ENCODE data around the gene MARK1. TPM values are rescaled to one million over a fixed set of nuclear protein-coding genes. Genes with fewer than 3 reads are reported as not detected.
"Not testable (repeated sequence)": the region's sequence is repeated elsewhere in the genome, so short reads cannot be mapped to it uniquely, and the experiment has no call there.

Gene MARK1
- total RNA-seq, 2 donors from 2014 or later: 0.05 TPM; not detected in 1

GRCh38 chr1:220592714-220593113, 64.8 kb downstream of the MARK1 start:
- no peak overlapping the region for H3K4me3 Mint-ChIP-seq
- H3K27ac Mint-ChIP-seq: no peak overlapping the region
- no peaks in the 10 kb centered on the region for H3K36me3 Mint-ChIP-seq (ENCODE audit: insufficient read depth in 2 of 2)
- DNase-seq: no peak
- H3K27me3 Mint-ChIP-seq (ENCODE audit: low read depth): peaks cover 10% of the 10 kb centered on the region
- H3K4me1 Mint-ChIP-seq (ENCODE audit: low read depth): no peaks in the 10 kb centered on the region
- no peak for ATAC-seq (replicated peaks in 1 of 2)
- no peaks in the 10 kb centered on the region for H3K9me3 Mint-ChIP-seq

- Mint-ChIP-seq H3K27ac (no peak overlapping the region), H3K27me3 (ENCODE audit: low read depth) (peaks cover 6% of the 10 kb centered on the region), H3K36me3 (ENCODE audit: insufficient read depth in 2 of 2) (no peaks in the 10 kb centered on the region), H3K4me1 (ENCODE audit: low read depth) (no peaks in the 10 kb centered on the region), H3K4me3 (no peak overlapping the region), H3K9me3 (no peaks in the 10 kb centered on the region)
- DNase-seq: no peak
- ATAC-seq (replicated peaks in 1 of 2): no peak
These were observed 66.4 kb downstream of the MARK1 start for GRCh38 chr1:220594356-220594755.

DNA sequence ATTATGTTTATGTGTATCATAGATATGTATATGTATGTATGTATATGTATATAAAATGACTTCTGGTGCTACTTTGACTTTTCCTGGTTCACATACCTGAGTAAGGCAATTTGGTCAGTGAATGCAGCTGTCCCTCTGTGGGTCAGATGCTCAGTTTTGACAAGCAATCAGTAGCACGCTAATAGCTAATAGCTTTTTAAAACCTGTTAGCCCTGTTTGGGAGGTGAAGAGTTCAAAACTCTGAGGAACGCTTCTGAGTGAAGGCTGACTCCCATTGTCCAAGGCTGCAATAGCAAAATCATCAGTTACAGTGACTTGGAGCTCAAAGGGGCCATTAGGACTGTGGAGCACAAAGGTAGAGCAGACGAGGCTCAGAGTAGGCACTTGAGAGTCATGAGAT, 67.2 kb downstream of the MARK1 start:
- ATAC-seq (replicated peaks in 1 of 2): no peak
- Mint-ChIP-seq H3K27ac (no peak overlapping the region), H3K27me3 (ENCODE audit: low read depth) (peaks cover 6% of the 10 kb centered on the region), H3K36me3 (ENCODE audit: insufficient read depth in 2 of 2) (no peaks in the 10 kb centered on the region), H3K9me3 (no peaks in the 10 kb centered on the region), H3K4me3 (no peak overlapping the region), H3K4me1 (ENCODE audit: low read depth) (no peaks in the 10 kb centered on the region)
- DNase-seq: no peak

GRCh38 chr1:220604926-220605325, 77.0 kb downstream of the MARK1 start:
- Mint-ChIP-seq H3K27ac (no peak overlapping the region), H3K36me3 (ENCODE audit: insufficient read depth in 2 of 2) (no peaks in the 10 kb centered on the region), H3K4me3 (no peak overlapping the region), H3K9me3 (peaks cover 2 to 3% of the 10 kb centered on the region in 2 donors), H3K4me1 (ENCODE audit: low read depth) (no peaks in the 10 kb centered on the region), H3K27me3 (ENCODE audit: low read depth) (no peaks in the 10 kb centered on the region)
- DNase-seq (no peak), ATAC-seq (replicated peaks in 1 of 2) (no peak)

GRCh38 chr1:220605651-220606050, 77.7 kb downstream of the MARK1 start:
- not testable (repeated sequence) for H3K36me3 Mint-ChIP-seq (ENCODE audit: insufficient read depth in 2 of 2); H3K9me3 Mint-ChIP-seq; DNase-seq; H3K27me3 Mint-ChIP-seq (ENCODE audit: low read depth); H3K4me1 Mint-ChIP-seq (ENCODE audit: low read depth); H3K4me3 Mint-ChIP-seq; H3K27ac Mint-ChIP-seq; ATAC-seq (replicated peaks in 1 of 2)

DNA sequence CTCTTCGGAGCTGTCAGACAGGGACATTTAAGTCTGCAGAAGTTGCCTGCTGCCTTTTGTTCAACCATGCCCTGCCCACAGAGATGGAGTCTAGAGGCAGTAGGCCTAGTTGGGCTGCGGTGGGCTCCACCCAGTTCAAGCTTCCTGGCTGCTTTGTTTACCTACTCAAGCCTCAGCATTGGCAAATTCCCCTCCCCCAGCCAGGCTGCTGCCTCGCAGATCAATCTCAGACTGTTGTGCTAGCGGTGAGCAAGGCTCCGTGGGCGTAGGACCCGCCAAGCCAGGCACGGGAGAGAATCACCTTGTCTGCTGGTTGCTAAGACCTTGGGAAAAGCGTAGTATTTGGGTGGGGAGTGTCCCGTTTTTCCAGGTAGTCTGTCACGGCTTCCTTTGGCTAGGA, 83.2 kb downstream of the MARK1 start:
- not testable (repeated sequence) for DNase-seq; H3K27ac Mint-ChIP-seq; ATAC-seq (replicated peaks in 1 of 2); H3K4me1 Mint-ChIP-seq (ENCODE audit: low read depth); H3K9me3 Mint-ChIP-seq; H3K4me3 Mint-ChIP-seq; H3K27me3 Mint-ChIP-seq (ENCODE audit: low read depth); H3K36me3 Mint-ChIP-seq (ENCODE audit: insufficient read depth in 2 of 2)

DNA sequence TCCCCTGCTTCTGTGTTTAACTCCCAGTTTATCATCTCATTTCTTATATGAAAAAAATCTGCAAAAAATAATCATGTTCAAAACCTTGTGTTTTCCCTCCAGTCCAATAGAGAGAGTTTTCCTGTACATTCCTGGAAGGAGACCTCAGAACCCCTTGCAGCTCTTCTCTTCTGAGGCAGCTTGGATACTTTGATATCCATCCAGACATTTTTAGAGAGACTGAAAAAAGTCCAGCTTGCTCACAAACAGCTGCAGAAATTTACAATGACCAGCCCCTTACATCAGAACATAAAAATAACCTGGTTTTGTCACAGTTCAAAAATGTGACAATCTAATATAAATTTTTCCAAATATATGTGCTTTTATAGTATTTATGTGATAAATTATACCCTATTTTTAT, 88.9 kb downstream of the MARK1 start:
- no peak overlapping the region for H3K27ac Mint-ChIP-seq
- H3K36me3 Mint-ChIP-seq (ENCODE audit: insufficient read depth in 2 of 2): no peaks in the 10 kb centered on the region
- no peaks in the 10 kb centered on the region for H3K4me1 Mint-ChIP-seq (ENCODE audit: low read depth)
- no peak for ATAC-seq (replicated peaks in 1 of 2)
- no peaks in the 10 kb centered on the region for H3K9me3 Mint-ChIP-seq
- no peak for DNase-seq
- H3K4me3 Mint-ChIP-seq: no peak overlapping the region
- no peaks in the 10 kb centered on the region for H3K27me3 Mint-ChIP-seq (ENCODE audit: low read depth)

- H3K4me1 Mint-ChIP-seq (ENCODE audit: low read depth): no peaks in the 10 kb centered on the region
- no peak overlapping the region for H3K4me3 Mint-ChIP-seq
- H3K27ac Mint-ChIP-seq: no peak overlapping the region
- peaks cover 0 to 3% of the 10 kb centered on the region in 2 donors for H3K9me3 Mint-ChIP-seq
- no peak for ATAC-seq (replicated peaks in 1 of 2)
- H3K36me3 Mint-ChIP-seq (ENCODE audit: insufficient read depth in 2 of 2): no peaks in the 10 kb centered on the region
- no peak for DNase-seq
- H3K27me3 Mint-ChIP-seq (ENCODE audit: low read depth): peaks cover 11% of the 10 kb centered on the region
These were observed 100.5 kb downstream of the MARK1 start for GRCh38 chr1:220628431-220628830.

DNA sequence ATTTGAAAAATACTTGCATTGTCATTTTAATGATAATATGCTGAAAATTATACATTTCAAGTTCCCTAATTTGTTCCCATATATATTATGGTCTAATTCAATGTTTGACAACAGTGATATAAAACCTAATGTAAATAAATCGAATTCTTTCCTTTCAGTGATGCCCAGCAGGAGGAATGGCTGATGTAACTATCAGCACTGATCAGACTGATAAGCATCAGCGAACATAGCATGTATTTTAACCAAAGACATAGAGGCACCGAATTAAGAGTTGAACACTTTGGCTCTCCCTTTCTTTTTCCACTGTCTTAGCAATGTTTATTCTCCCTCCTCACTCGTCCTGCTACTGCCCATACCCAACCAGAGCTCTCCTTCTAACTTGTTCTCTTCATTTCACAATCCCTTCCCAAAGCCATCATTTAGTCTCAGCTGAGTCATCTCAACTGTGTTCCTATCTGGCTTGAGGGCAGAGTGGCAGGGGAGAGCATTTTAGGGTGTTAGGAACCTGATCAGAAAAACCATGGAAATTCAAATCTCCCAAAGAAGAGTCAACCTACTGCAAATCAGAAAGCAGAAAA, 103.4 kb downstream of the MARK1 start:
- no peak overlapping the region for H3K27ac Mint-ChIP-seq
- DNase-seq (no peak), ATAC-seq (replicated peaks in 1 of 2) (no peak)
- H3K4me3 Mint-ChIP-seq: no peak overlapping the region
- peaks cover 6% of the 10 kb centered on the region for H3K27me3 Mint-ChIP-seq (ENCODE audit: low read depth)
- no peaks in the 10 kb centered on the region for H3K4me1 Mint-ChIP-seq (ENCODE audit: low read depth)
- H3K36me3 Mint-ChIP-seq (ENCODE audit: insufficient read depth in 2 of 2): no peaks in the 10 kb centered on the region
- peaks cover 0 to 3% of the 10 kb centered on the region in 2 donors for H3K9me3 Mint-ChIP-seq

- Mint-ChIP-seq H3K4me1 (ENCODE audit: low read depth) (no peaks in the 10 kb centered on the region), H3K27ac (no peak overlapping the region), H3K36me3 (ENCODE audit: insufficient read depth in 2 of 2) (no peaks in the 10 kb centered on the region), H3K27me3 (ENCODE audit: low read depth) (no peaks in the 10 kb centered on the region), H3K9me3 (no peaks in the 10 kb centered on the region), H3K4me3 (no peak overlapping the region)
- ATAC-seq (replicated peaks in 1 of 2) (no peak), DNase-seq (no peak)
These were observed 109.8 kb downstream of the MARK1 start for GRCh38 chr1:220637759-220638158.

DNA sequence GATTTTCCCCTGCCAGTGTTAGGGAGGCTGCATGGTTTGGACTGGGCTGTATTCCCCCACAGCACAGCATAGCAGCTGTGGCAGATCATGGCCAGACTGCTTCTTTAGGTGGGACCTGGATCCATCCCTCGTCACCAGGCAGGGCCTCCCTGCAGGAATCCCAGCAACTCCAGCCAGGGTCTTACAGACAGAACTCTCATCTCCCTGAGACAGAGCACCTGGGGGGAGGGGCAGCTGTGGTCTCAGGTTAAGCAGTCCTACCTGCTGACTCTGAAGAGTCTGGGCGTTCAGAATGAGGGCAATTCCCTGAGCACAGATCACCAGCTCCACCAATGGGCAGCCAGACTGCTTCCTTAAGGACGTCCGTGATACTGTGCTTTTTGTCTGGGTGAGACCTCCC, 114.3 kb downstream of the MARK1 start:
- DNase-seq: no peak
- H3K36me3 Mint-ChIP-seq (ENCODE audit: insufficient read depth in 2 of 2): no peaks in the 10 kb centered on the region
- ATAC-seq (replicated peaks in 1 of 2): no peak
- H3K4me3 Mint-ChIP-seq: no peak overlapping the region
- no peak overlapping the region for H3K27ac Mint-ChIP-seq
- no peaks in the 10 kb centered on the region for H3K27me3 Mint-ChIP-seq (ENCODE audit: low read depth)
- no peaks in the 10 kb centered on the region for H3K4me1 Mint-ChIP-seq (ENCODE audit: low read depth)
- no peaks in the 10 kb centered on the region for H3K9me3 Mint-ChIP-seq

GRCh38 chr1:220652995-220653394, 125.1 kb downstream of the MARK1 start:
- no peak for ATAC-seq (replicated peaks in 1 of 2)
- Mint-ChIP-seq H3K9me3 (no peaks in the 10 kb centered on the region), H3K27me3 (ENCODE audit: low read depth) (no peaks in the 10 kb centered on the region), H3K4me1 (ENCODE audit: low read depth) (no peaks in the 10 kb centered on the region), H3K36me3 (ENCODE audit: insufficient read depth in 2 of 2) (no peaks in the 10 kb centered on the region), H3K27ac (no peak overlapping the region), H3K4me3 (no peak overlapping the region)
- no peak for DNase-seq

- no peak for DNase-seq
- H3K27me3 Mint-ChIP-seq (ENCODE audit: low read depth): peaks cover under 1% of the 10 kb centered on the region
- no peaks in the 10 kb centered on the region for H3K9me3 Mint-ChIP-seq
- no peaks in the 10 kb centered on the region for H3K4me1 Mint-ChIP-seq (ENCODE audit: low read depth)
- no peaks in the 10 kb centered on the region for H3K36me3 Mint-ChIP-seq (ENCODE audit: insufficient read depth in 2 of 2)
- ATAC-seq (replicated peaks in 1 of 2): no peak
- no peak overlapping the region for H3K4me3 Mint-ChIP-seq
- no peak overlapping the region for H3K27ac Mint-ChIP-seq
These were observed 127.6 kb downstream of the MARK1 start for GRCh38 chr1:220655509-220655908.

GRCh38 chr1:220655961-220656740, 128.2 kb downstream of the MARK1 start:
- DNase-seq (no peak), ATAC-seq (replicated peaks in 1 of 2) (no peak)
- Mint-ChIP-seq H3K9me3 (no peaks in the 10 kb centered on the region), H3K4me3 (no peak overlapping the region), H3K4me1 (ENCODE audit: low read depth) (no peaks in the 10 kb centered on the region), H3K27me3 (ENCODE audit: low read depth) (peaks cover 6% of the 10 kb centered on the region), H3K36me3 (ENCODE audit: insufficient read depth in 2 of 2) (no peaks in the 10 kb centered on the region), H3K27ac (no peak overlapping the region)
